Measurements from ENCODE around the gene CCNG2. TPM values are rescaled to one million over a fixed set of nuclear protein-coding genes. Genes with fewer than 3 reads are reported as not detected.
A peak's percentile ranks its signal among the peaks of the same experiment; 100 is the strongest.

The CCNG2 gene
- total and polyA plus RNA-seq, 9 of the 15 experiments (the other 6 are each of a cell fraction or from before 2014, with no cell fraction given): 0.49 to 6.6 (median 2.9) TPM

- TF ChIP-seq ZBTB5 (IDR thresholded peaks at IDR 0.05): no peak
- no peak for TF ChIP-seq ZNF707 (CRISPR knock-in tag; conservative IDR thresholded peaks at IDR 0.05)
- no peak for TF ChIP-seq PREB (CRISPR knock-in tag; IDR thresholded peaks at IDR 0.05)
- TF ChIP-seq TEAD4 (IDR thresholded peaks at IDR 0.05; ENCODE audit: low read length): no peak
- TF ChIP-seq TEAD4 (CRISPR knock-in tag; IDR thresholded peaks at IDR 0.05; ENCODE audit: borderline replicate concordance): no peak
- TF ChIP-seq ZBED1 (IDR thresholded peaks at IDR 0.05): no peak
- TF ChIP-seq ZNF76 (CRISPR knock-in tag; IDR thresholded peaks at IDR 0.05; ENCODE audit: borderline replicate concordance): no peak
- no peak for TF ChIP-seq MYBL2 (IDR thresholded peaks at IDR 0.05; ENCODE audit: low read depth)
- no peak for TF ChIP-seq MYBL2 (CRISPR knock-in tag; IDR thresholded peaks at IDR 0.05; ENCODE audit: borderline replicate concordance)
- no peak; the same call in 1 of the 2 replicates for TF ChIP-seq THAP12 (CRISPR knock-in tag; IDR thresholded peaks at IDR 0.05)
- TF ChIP-seq YY1 (IDR thresholded peaks at IDR 0.05; ENCODE audit: borderline replicate concordance in 1 of 3, control insufficient read depth in 1 of 3, extremely low read depth in 1 of 3, insufficient read depth in 3 of 3, insufficient read length in 1 of 3, insufficient replicate concordance in 2 of 3, low read depth in 1 of 3, low read length in 2 of 3): peak in 1 of 3 experiments; percentile 8
- peak; percentile 18 for TF ChIP-seq SAP30 (IDR thresholded peaks at IDR 0.05; ENCODE audit: borderline replicate concordance, insufficient read depth, low read depth, low read length, poor library complexity, severe bottlenecking)
- no peak for TF ChIP-seq EWSR1 (IDR thresholded peaks at IDR 0.05; ENCODE audit: borderline replicate concordance, low read depth, partially characterized antibody)
- no peak for TF ChIP-seq RFX5 (IDR thresholded peaks at IDR 0.05; ENCODE audit: low read depth, low read length)
- no peak for TF ChIP-seq ZNF12 (CRISPR knock-in tag; IDR thresholded peaks at IDR 0.05)
- TF ChIP-seq ZNF551 (CRISPR knock-in tag; IDR thresholded peaks at IDR 0.05): no peak
- TF ChIP-seq TCF7 (IDR thresholded peaks at IDR 0.05; ENCODE audit: borderline replicate concordance): no peak
- no peak for TF ChIP-seq E2F1 (CRISPR knock-in tag; IDR thresholded peaks at IDR 0.05)
- TF ChIP-seq CHD2 (IDR thresholded peaks at IDR 0.05; ENCODE audit: low read depth, low read length): peak; percentile 73
- TF ChIP-seq MTA2 (IDR thresholded peaks at IDR 0.05; ENCODE audit: low read depth): no peak
- TF ChIP-seq ZNF239 (CRISPR knock-in tag; IDR thresholded peaks at IDR 0.05): no peak
- TF ChIP-seq SRSF1 (IDR thresholded peaks at IDR 0.05; ENCODE audit: low read depth, low read length): no peak
Measured at GRCh38 chr4:77157859-77158486, 966 bp downstream of the CCNG2 start (continued).
